Measurements from ENCODE around the gene PREX1.

Gene PREX1

GRCh38 chr20:48680650-48681049 is 147.1 kb downstream of the PREX1 start:
- DNase-seq (ENCODE audit: low spot score) = no peak

GRCh38 chr20:48679599-48679998 is 148.2 kb downstream of the PREX1 start:
- peak; percentile 35 for DNase-seq (ENCODE audit: low spot score)

- DNase-seq (ENCODE audit: low spot score) = no peak
These were observed 148.8 kb downstream of the PREX1 start for GRCh38 chr20:48679011-48679410.

GRCh38 chr20:48678421-48678820 is 149.4 kb downstream of the PREX1 start:
- no peak for DNase-seq (ENCODE audit: low spot score)

- no peak for DNase-seq (ENCODE audit: low spot score)
These were observed 150.9 kb downstream of the PREX1 start for GRCh38 chr20:48676795-48677460.

GRCh38 chr20:48676125-48676524 is 151.7 kb downstream of the PREX1 start:
- no peak for DNase-seq (ENCODE audit: low spot score)

- no peak for DNase-seq (ENCODE audit: low spot score)
These were observed 153.3 kb downstream of the PREX1 start for GRCh38 chr20:48674461-48674860.

GRCh38 chr20:48673507-48673906 is 154.3 kb downstream of the PREX1 start:
- DNase-seq (ENCODE audit: low spot score) = no peak

GRCh38 chr20:48672324-48672723 is 155.5 kb downstream of the PREX1 start:
- no peak for DNase-seq (ENCODE audit: low spot score)

- no peak for DNase-seq (ENCODE audit: low spot score)
These were observed 156.7 kb downstream of the PREX1 start for GRCh38 chr20:48671141-48671540.

GRCh38 chr20:48669946-48670605 is 157.7 kb downstream of the PREX1 start:
- no peak for DNase-seq (ENCODE audit: low spot score)

GRCh38 chr20:48668451-48668946 is 159.3 kb downstream of the PREX1 start:
- DNase-seq (ENCODE audit: low spot score) = no peak

GRCh38 chr20:48667889-48668413 is 159.8 kb downstream of the PREX1 start:
- DNase-seq (ENCODE audit: low spot score) = no peak

GRCh38 chr20:48667481-48667880 is 160.3 kb downstream of the PREX1 start:
- no peak for DNase-seq (ENCODE audit: low spot score)

- no peak for DNase-seq (ENCODE audit: low spot score)
These were observed 162.0 kb downstream of the PREX1 start for GRCh38 chr20:48665785-48666184.

- no peak for DNase-seq (ENCODE audit: low spot score)
These were observed 165.1 kb downstream of the PREX1 start for GRCh38 chr20:48662711-48663110.

- no peak for DNase-seq (ENCODE audit: low spot score)
These were observed 166.0 kb downstream of the PREX1 start for GRCh38 chr20:48661575-48662455.

- DNase-seq (ENCODE audit: low spot score) = no peak
These were observed 167.0 kb downstream of the PREX1 start for GRCh38 chr20:48660788-48661187.

GRCh38 chr20:48659858-48660257 is 167.9 kb downstream of the PREX1 start:
- DNase-seq (ENCODE audit: low spot score) = no peak

GRCh38 chr20:48658505-48658904 is 169.3 kb downstream of the PREX1 start:
- DNase-seq (ENCODE audit: low spot score) = no peak

GRCh38 chr20:48658198-48658476 is 169.7 kb downstream of the PREX1 start:
- DNase-seq (ENCODE audit: low spot score) = no peak

- DNase-seq (ENCODE audit: low spot score) = peak; percentile 74
These were observed 170.2 kb downstream of the PREX1 start for GRCh38 chr20:48657426-48658197.
